Neural cell (in vitro differentiated cells): ENCODE data around the gene LRRC8C. TPM values are rescaled to one million over a fixed set of nuclear protein-coding genes. Genes with fewer than 3 reads are reported as not detected.

Experiments used
- H2AFZ ChIP-seq: fragments of 200-600, 300-800 bp; sonication (generic), shearing (Covaris generic); 2 replicates; pipeline ENCODE4 v1.6.0; 2014; ENCODE audit warnings: low read depth, mild to moderate bottlenecking, antibody characterized with exemption, low read length, moderate library complexity
- H3F3A ChIP-seq: fragments of 200-600 bp; shearing (Covaris generic); 2 replicates; pipeline ENCODE4 v1.6.1; 2016; ENCODE audit warnings: mild to moderate bottlenecking, moderate library complexity, mixed read lengths, antibody characterized with exemption, low read length; ENCODE audit not compliant: insufficient read depth, poor library complexity, severe bottlenecking
- H3K27ac ChIP-seq: fragments of 200-600, 300-800 bp; sonication (generic), shearing (Covaris generic); 2 replicates; pipeline ENCODE4 v1.5.1; 2014; ENCODE audit warnings: mild to moderate bottlenecking, low read length, moderate library complexity
- H3K27me3 ChIP-seq: fragments of 300-800, 200-600 bp; sonication (generic), shearing (Covaris generic); 2 replicates; pipeline ENCODE4 v1.6.0; 2014; ENCODE audit warnings: mild to moderate bottlenecking, low read depth, low read length, moderate library complexity; ENCODE audit not compliant: insufficient read depth
- H3K36me3 ChIP-seq: fragments of 300-800, 200-600 bp; sonication (generic), shearing (Covaris generic); 2 replicates; pipeline ENCODE4 v1.5.1; 2014; ENCODE audit warnings: mild to moderate bottlenecking, antibody characterized with exemption, low read length, moderate library complexity; ENCODE audit not compliant: insufficient read depth
- H3K4me2 ChIP-seq: fragments of 300-800, 200-600 bp; sonication (generic), shearing (Covaris generic); 2 replicates; pipeline ENCODE4 v1.6.0; 2014; ENCODE audit warnings: mild to moderate bottlenecking, low read length
- H3K4me3 ChIP-seq: fragments of 300-800, 200-600 bp; sonication (generic), shearing (Covaris generic); 2 replicates; pipeline ENCODE4 v1.5.1; 2014; ENCODE audit warnings: mild to moderate bottlenecking, low read length, moderate library complexity
- H3K79me2 ChIP-seq: fragments of 200-600 bp; shearing (Covaris generic); replicated peaks from 2 replicates; pipeline ENCODE4 v1.6.0; 2014; ENCODE audit warnings: mild to moderate bottlenecking, low read length, moderate library complexity; ENCODE audit not compliant: insufficient read depth
- H3K9ac ChIP-seq: fragments of 300-800, 200-600 bp; sonication (generic), shearing (Covaris generic); 2 replicates; pipeline ENCODE4 v1.6.1; 2016; ENCODE audit warnings: mild to moderate bottlenecking, low read length, mixed read lengths
- H3K9me2 ChIP-seq: fragments of 200-600 bp; shearing (Covaris generic); 2 replicates; pipeline ENCODE4 v1.6.1; 2016; ENCODE audit warnings: mild to moderate bottlenecking, low read length, mixed read lengths; ENCODE audit not compliant: insufficient read depth
- H3K9me3 ChIP-seq: fragments of 200-600, 300-800 bp; sonication (generic), shearing (Covaris generic); 2 replicates; pipeline ENCODE4 v1.6.1; 2016; ENCODE audit warnings: mild to moderate bottlenecking, mixed run types, low read length, moderate library complexity, mixed read lengths
- H4K20me1 ChIP-seq: fragments of 200-600 bp; shearing (Covaris generic); 2 replicates; pipeline ENCODE4 v1.6.1; 2016; ENCODE audit warnings: mild to moderate bottlenecking, mixed run types; ENCODE audit not compliant: insufficient read depth
- CTCF ChIP-seq: fragments of 450-650 bp; IDR thresholded peaks from 2 replicates; pipeline ENCODE4 v1.5.1; 2014; ENCODE audit warnings: antibody characterized with exemption, mild to moderate bottlenecking, moderate library complexity; ENCODE audit not compliant: poor library complexity, severe bottlenecking
- EP300 ChIP-seq: fragments of 450-650 bp; conservative IDR thresholded peaks from 2 replicates; pipeline ENCODE4 v1.6.1; 2014; ENCODE audit warnings: antibody characterized with exemption, mild to moderate bottlenecking, moderate library complexity; ENCODE audit not compliant: poor library complexity, severe bottlenecking
- EZH2 ChIP-seq: fragments of 200-600, 300-800 bp; shearing (Covaris generic), sonication (generic); IDR thresholded peaks from 2 replicates; pipeline ENCODE4 v1.6.1; 2014; ENCODE audit warnings: antibody characterized with exemption, low read length, borderline replicate concordance, mild to moderate bottlenecking; ENCODE audit not compliant: insufficient read depth, poor library complexity, severe bottlenecking
- MXI1 ChIP-seq: fragments of 450-650 bp; conservative IDR thresholded peaks from 2 replicates; pipeline ENCODE4 v1.6.1; 2014; ENCODE audit warnings: antibody characterized with exemption, mild to moderate bottlenecking; ENCODE audit not compliant: poor library complexity, severe bottlenecking
- POLR2AphosphoS5 ChIP-seq: IDR thresholded peaks from 2 replicates; pipeline ENCODE4 v1.6.1; 2012
- RAD21 ChIP-seq: fragments of 450-650 bp; conservative IDR thresholded peaks from 2 replicates; pipeline ENCODE4 v1.6.1; 2014; ENCODE audit warnings: antibody characterized with exemption, mild to moderate bottlenecking, moderate library complexity
- REST ChIP-seq: IDR thresholded peaks from 2 replicates; pipeline ENCODE4 v1.6.1; 2012; ENCODE audit warnings: borderline replicate concordance
- SMC3 ChIP-seq: fragments of 450-650 bp; conservative IDR thresholded peaks from 2 replicates; pipeline ENCODE4 v1.6.1; 2014; ENCODE audit warnings: antibody characterized with exemption, mild to moderate bottlenecking, moderate library complexity; ENCODE audit not compliant: poor library complexity
- TAF1 ChIP-seq: IDR thresholded peaks from 2 replicates; pipeline ENCODE4 v1.6.1; 2012; ENCODE audit warnings: low read depth
- polyA plus RNA-seq: library from polyadenylated mRNA; depleted of rRNA; stranded (reverse); fragments of >200 nt; gene quantifications from 2 replicates; pipeline ENCODE4 v1.2.3, GENCODE V29; 2014

The LRRC8C gene
- polyA plus RNA-seq, 1 donor from 2014 or later, result 0.78 TPM

GRCh38 chr1:89739013-89739843 is 106.3 kb downstream of the LRRC8C start:
- Histone ChIP-seq H3K36me3 (no peaks in the 10 kb centered on the region), H3K4me3 (no peak overlapping the region), H3K79me2 (no peaks in the 10 kb centered on the region), H3F3A (no peaks in the 10 kb centered on the region), H2AFZ (no peak overlapping the region), H3K4me2 (no peak overlapping the region), H3K27me3 (no peaks in the 10 kb centered on the region), H4K20me1 (no peaks in the 10 kb centered on the region), H3K9ac (no peak overlapping the region), H3K27ac (no peak overlapping the region), H3K9me2 (no peaks in the 10 kb centered on the region), H3K9me3 (no peaks in the 10 kb centered on the region)
- TF ChIP-seq EZH2 (no peak), EP300 (no peak), CTCF (no peak), POLR2AphosphoS5 (no peak), REST (no peak), MXI1 (no peak), SMC3 (no peak), TAF1 (no peak), RAD21 (no peak)

- H3K36me3 ChIP-seq, result no peaks in the 10 kb centered on the region
- no peak overlapping the region for H3K27ac ChIP-seq
- no peak for TF ChIP-seq SMC3
- no peak for TF ChIP-seq MXI1
- H3K9ac ChIP-seq, result no peak overlapping the region
- H4K20me1 ChIP-seq, result no peaks in the 10 kb centered on the region
- no peaks in the 10 kb centered on the region for H3F3A ChIP-seq
- no peaks in the 10 kb centered on the region for H3K9me2 ChIP-seq
- no peaks in the 10 kb centered on the region for H3K27me3 ChIP-seq
- H2AFZ ChIP-seq, result no peak overlapping the region
- no peaks in the 10 kb centered on the region for H3K9me3 ChIP-seq
- no peak overlapping the region for H3K4me2 ChIP-seq
- H3K79me2 ChIP-seq, result no peaks in the 10 kb centered on the region
- H3K4me3 ChIP-seq, result no peak overlapping the region
These were observed 106.9 kb downstream of the LRRC8C start for GRCh38 chr1:89739844-89740216.
